Measurements from ENCODE around the gene CAPN10.

Gene CAPN10

DNA sequence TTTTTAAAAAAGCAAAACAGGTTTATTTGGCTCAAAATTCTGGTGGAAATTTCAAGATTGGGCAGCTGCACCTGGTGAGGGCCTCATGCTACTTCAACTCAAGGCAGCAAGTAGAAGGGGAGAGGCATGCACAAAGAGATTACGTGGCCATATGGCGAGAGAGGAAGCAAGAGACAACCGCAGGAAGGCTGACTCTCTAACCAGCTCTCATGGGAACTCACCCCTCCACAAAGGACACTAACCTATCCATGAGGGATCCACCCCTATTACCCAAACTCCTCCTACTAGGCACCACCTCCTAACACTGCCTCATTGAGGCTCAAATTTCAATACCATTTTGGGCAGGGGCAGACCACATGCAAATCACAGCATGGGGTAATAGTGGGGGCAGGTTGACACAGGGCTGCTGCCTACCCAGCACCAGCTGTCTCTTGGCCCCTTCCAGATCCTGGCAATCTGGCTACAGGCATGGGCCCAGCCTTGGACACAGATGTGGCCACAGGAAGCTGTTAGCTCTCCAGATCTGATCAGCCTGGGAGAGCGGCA, 2.0 kb upstream of the CAPN10 start:
- TF ChIP-seq EP300 (IDR thresholded peaks at IDR 0.05; ENCODE audit: borderline replicate concordance) (no peak), RAD21 (IDR thresholded peaks at IDR 0.05; ENCODE audit: low read depth) (no peak), EGR1 (IDR thresholded peaks at IDR 0.05) (no peak), CREB1 (IDR thresholded peaks at IDR 0.05; ENCODE audit: low read depth) (no peak), TCF12 (IDR thresholded peaks at IDR 0.05; ENCODE audit: low read depth) (no peak), FOXM1 (IDR thresholded peaks at IDR 0.05; ENCODE audit: borderline replicate concordance, low read depth) (no peak), NFIC (IDR thresholded peaks at IDR 0.05) (no peak), ZBTB7A (IDR thresholded peaks at IDR 0.05; ENCODE audit: low read depth) (no peak), TEAD4 (IDR thresholded peaks at IDR 0.05) (no peak), YY1 (IDR thresholded peaks at IDR 0.05; ENCODE audit: low read depth) (no peak)
- TF ChIP-seq, protein P1, sequence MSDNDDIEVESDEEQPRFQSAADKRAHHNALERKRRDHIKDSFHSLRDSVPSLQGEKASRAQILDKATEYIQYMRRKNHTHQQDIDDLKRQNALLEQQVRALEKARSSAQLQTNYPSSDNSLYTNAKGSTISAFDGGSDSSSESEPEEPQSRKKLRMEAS (IDR thresholded peaks at IDR 0.05): no peak
- TF ChIP-seq, protein P2, sequence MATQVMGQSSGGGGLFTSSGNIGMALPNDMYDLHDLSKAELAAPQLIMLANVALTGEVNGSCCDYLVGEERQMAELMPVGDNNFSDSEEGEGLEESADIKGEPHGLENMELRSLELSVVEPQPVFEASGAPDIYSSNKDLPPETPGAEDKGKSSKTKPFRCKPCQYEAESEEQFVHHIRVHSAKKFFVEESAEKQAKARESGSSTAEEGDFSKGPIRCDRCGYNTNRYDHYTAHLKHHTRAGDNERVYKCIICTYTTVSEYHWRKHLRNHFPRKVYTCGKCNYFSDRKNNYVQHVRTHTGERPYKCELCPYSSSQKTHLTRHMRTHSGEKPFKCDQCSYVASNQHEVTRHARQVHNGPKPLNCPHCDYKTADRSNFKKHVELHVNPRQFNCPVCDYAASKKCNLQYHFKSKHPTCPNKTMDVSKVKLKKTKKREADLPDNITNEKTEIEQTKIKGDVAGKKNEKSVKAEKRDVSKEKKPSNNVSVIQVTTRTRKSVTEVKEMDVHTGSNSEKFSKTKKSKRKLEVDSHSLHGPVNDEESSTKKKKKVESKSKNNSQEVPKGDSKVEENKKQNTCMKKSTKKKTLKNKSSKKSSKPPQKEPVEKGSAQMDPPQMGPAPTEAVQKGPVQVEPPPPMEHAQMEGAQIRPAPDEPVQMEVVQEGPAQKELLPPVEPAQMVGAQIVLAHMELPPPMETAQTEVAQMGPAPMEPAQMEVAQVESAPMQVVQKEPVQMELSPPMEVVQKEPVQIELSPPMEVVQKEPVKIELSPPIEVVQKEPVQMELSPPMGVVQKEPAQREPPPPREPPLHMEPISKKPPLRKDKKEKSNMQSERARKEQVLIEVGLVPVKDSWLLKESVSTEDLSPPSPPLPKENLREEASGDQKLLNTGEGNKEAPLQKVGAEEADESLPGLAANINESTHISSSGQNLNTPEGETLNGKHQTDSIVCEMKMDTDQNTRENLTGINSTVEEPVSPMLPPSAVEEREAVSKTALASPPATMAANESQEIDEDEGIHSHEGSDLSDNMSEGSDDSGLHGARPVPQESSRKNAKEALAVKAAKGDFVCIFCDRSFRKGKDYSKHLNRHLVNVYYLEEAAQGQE (IDR thresholded peaks at IDR 0.05; ENCODE audit: low read depth): no peak
- TF ChIP-seq, protein P3, sequence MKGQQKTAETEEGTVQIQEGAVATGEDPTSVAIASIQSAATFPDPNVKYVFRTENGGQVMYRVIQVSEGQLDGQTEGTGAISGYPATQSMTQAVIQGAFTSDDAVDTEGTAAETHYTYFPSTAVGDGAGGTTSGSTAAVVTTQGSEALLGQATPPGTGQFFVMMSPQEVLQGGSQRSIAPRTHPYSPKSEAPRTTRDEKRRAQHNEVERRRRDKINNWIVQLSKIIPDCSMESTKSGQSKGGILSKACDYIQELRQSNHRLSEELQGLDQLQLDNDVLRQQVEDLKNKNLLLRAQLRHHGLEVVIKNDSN (IDR thresholded peaks at IDR 0.05): no peak

DNA sequence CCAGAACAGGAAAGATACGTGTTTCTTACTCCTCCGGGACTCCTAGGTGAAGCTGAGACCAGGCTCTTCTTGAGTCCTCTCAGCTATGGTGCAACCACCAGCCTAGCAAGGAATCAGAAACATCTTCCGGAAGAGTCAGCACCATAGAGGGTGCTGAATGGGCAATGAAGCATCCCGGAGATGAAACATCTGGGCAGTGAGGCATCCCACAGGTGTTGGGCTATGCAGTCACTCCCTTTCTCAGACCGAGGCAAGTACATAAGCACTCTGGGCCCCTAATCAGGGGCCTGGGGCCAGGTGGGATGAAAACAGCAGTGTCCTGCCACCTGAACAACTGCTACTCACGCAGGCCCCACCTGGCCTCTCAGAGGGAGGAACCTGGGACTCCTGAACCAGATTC, 1.4 kb upstream of the CAPN10 start:
- TF ChIP-seq TCF12 (IDR thresholded peaks at IDR 0.05; ENCODE audit: low read depth): no peak
- no peak for TF ChIP-seq YY1 (IDR thresholded peaks at IDR 0.05; ENCODE audit: low read depth)
- TF ChIP-seq TEAD4 (IDR thresholded peaks at IDR 0.05): no peak
- TF ChIP-seq, protein P1 (IDR thresholded peaks at IDR 0.05): no peak
- no peak for TF ChIP-seq EP300 (IDR thresholded peaks at IDR 0.05; ENCODE audit: borderline replicate concordance)
- no peak for TF ChIP-seq NFIC (IDR thresholded peaks at IDR 0.05)
- TF ChIP-seq CREB1 (IDR thresholded peaks at IDR 0.05; ENCODE audit: low read depth): no peak
- no peak for TF ChIP-seq FOXM1 (IDR thresholded peaks at IDR 0.05; ENCODE audit: borderline replicate concordance, low read depth)
- TF ChIP-seq ZBTB7A (IDR thresholded peaks at IDR 0.05; ENCODE audit: low read depth): no peak
- TF ChIP-seq CEBPB (IDR thresholded peaks at IDR 0.05): no peak
- TF ChIP-seq, protein P2 (IDR thresholded peaks at IDR 0.05; ENCODE audit: low read depth): no peak
- no peak for TF ChIP-seq EGR1 (IDR thresholded peaks at IDR 0.05)
- no peak for TF ChIP-seq TAF1 (IDR thresholded peaks at IDR 0.05; ENCODE audit: low read depth)
- TF ChIP-seq, protein P3 (IDR thresholded peaks at IDR 0.05): no peak

DNA sequence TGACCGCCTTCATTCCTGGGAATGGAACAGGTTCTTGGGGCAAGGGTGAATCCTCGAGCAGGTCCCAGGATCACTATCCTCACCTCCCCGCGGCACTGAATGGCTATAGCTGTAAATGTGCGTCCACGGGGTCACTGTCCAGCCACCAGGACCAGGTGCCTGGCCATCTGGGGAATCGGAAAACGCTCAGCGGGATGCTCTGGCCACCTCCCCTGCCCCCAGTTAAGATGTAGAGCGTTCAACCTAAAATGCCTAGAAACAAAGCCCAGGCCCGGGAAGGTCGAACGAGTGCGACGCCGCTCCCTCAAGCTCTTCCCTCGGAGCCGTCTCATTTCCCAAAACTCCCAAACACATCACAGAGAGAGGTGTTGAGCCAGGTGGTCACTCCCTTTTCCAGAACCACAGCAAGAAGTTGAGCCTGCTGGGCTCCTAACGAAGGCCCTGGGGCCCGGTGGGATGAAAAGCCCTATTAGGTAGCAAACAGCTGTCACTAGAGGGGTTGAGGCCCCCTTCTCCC, 795 bp upstream of the CAPN10 start:
- TF ChIP-seq FOXM1 (IDR thresholded peaks at IDR 0.05; ENCODE audit: borderline replicate concordance, low read depth) (no peak), TCF12 (IDR thresholded peaks at IDR 0.05; ENCODE audit: low read depth) (no peak), CREB1 (IDR thresholded peaks at IDR 0.05; ENCODE audit: low read depth) (no peak), RAD21 (IDR thresholded peaks at IDR 0.05; ENCODE audit: low read depth) (no peak), ZBTB7A (IDR thresholded peaks at IDR 0.05; ENCODE audit: low read depth) (no peak), CEBPB (IDR thresholded peaks at IDR 0.05) (no peak), YY1 (IDR thresholded peaks at IDR 0.05; ENCODE audit: low read depth) (no peak), EGR1 (IDR thresholded peaks at IDR 0.05) (no peak), TEAD4 (IDR thresholded peaks at IDR 0.05) (no peak), TAF1 (IDR thresholded peaks at IDR 0.05; ENCODE audit: low read depth) (no peak), EP300 (IDR thresholded peaks at IDR 0.05; ENCODE audit: borderline replicate concordance) (no peak), NFIC (IDR thresholded peaks at IDR 0.05) (no peak)
- TF ChIP-seq, protein P2 (IDR thresholded peaks at IDR 0.05; ENCODE audit: low read depth): no peak
- TF ChIP-seq, protein P3 (IDR thresholded peaks at IDR 0.05): no peak
- TF ChIP-seq, protein P1 (IDR thresholded peaks at IDR 0.05): no peak

All from Ishikawa (cell line).